Upper lobe of left lung (tissue), 4 donors: Measurements from ENCODE around the gene ZC3H14.

ENCODE experiments used
- CTCF ChIP-seq, 6 experiments: fragments of 450-650 bp in 4 of 6; fragments of 200-600 bp in 2 of 6; sonication (generic) in 2 of 6; IDR thresholded peaks; one replicate each; pipeline ENCODE4 v1.5.1; 2016 to 2019; ENCODE audit warnings: antibody characterized with exemption in 6 of 6
- POLR2AphosphoS5 ChIP-seq, 2 donors: sonication (generic); formaldehyde crosslinking; IDR thresholded peaks; one replicate each; pipeline ENCODE4 v1.5.1; 2017; ENCODE audit warnings: antibody characterized with exemption in 2 of 2

GRCh38 chr14:88541324-88541723 is 21.5 kb upstream of the ZC3H14 start:
- TF ChIP-seq CTCF (IDR thresholded peaks at IDR 0.05) (no peak), POLR2AphosphoS5 (IDR thresholded peaks at IDR 0.05) (no peak)
